ENCODE measurements around the gene AGR2. TPM values are rescaled to one million over a fixed set of nuclear protein-coding genes. Genes with fewer than 3 reads are reported as not detected.

AGR2 gene
- total RNA-seq, 1 experiment from 2014 or later: 0.65 TPM

GRCh38 chr7:16822029-16822428 is 17.2 kb upstream of the AGR2 start:
- CTCF ChIA-PET: interaction anchor here (0.6 kb wide), 1 partner anchor 57 kb away, joined by 3 read pairs; no protein-coding TSS in a partner anchor
- H3K4me3 Mint-ChIP-seq (ENCODE audit: unreplicated experiment): no peak overlapping the region
- POLR2A ChIA-PET: no interaction called here

DNA sequence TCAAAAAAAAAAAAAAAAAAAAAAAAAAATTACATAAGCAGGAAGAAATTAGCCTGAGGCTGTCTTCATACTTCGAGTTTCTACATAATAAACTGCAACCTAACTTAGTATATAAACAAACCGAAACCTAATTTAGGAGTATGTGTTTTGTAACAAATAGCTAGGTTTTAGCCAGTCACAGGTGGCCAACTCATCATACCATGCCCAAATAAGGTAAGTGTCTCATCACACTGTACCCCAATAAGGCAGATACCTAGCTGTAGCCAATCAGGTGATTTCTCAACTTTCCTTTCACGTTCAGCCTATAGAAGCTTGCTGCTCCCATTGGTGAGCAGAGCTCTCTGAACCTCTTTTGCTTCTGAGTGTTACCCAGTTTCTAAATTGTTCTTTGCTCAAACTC is 13.9 kb upstream of the AGR2 start:
- Mint-ChIP-seq H3K9me3 (ENCODE audit: unreplicated experiment) (no peaks in the 10 kb centered on the region), H3K27ac (ENCODE audit: low read depth, unreplicated experiment) (no peak overlapping the region), H3K4me3 (ENCODE audit: unreplicated experiment) (no peak overlapping the region), H3K36me3 (ENCODE audit: insufficient read depth, unreplicated experiment) (no peaks in the 10 kb centered on the region), H3K4me1 (ENCODE audit: insufficient read depth, unreplicated experiment) (peaks cover 10% of the 10 kb centered on the region), H3K27me3 (ENCODE audit: insufficient read depth, unreplicated experiment) (no peaks in the 10 kb centered on the region)
- CTCF ChIA-PET: interaction anchor here (0.9 kb wide), 1 partner anchor 17 kb away, joined by 3 read pairs; no protein-coding TSS in a partner anchor
- DNase-seq (ENCODE audit: unreplicated experiment): no peak
- POLR2A ChIA-PET: interaction anchor here (0.6 to 0.9 kb wide), 2 partner anchors 19 to 97 kb away, joined by 3 read pairs; no protein-coding TSS in a partner anchor
- intact Hi-C loops (cut with micrococcal nuclease): no loop called here
- TF ChIP-seq CTCF (IDR thresholded peaks at IDR 0.05; ENCODE audit: unreplicated experiment): no peak
- no TSS peak for BruUV-seq (replicated peaks)

More at GRCh38 chr7:16822029-16822428, 17.2 kb upstream of the AGR2 start:
- H3K9me3 Mint-ChIP-seq (ENCODE audit: unreplicated experiment): no peaks in the 10 kb centered on the region
- H3K36me3 Mint-ChIP-seq (ENCODE audit: insufficient read depth, unreplicated experiment): no peaks in the 10 kb centered on the region
- DNase-seq (ENCODE audit: unreplicated experiment): no peak
- no peak for TF ChIP-seq CTCF (IDR thresholded peaks at IDR 0.05; ENCODE audit: unreplicated experiment)
- intact Hi-C loops (cut with micrococcal nuclease): no loop called here
- no peaks in the 10 kb centered on the region for H3K27me3 Mint-ChIP-seq (ENCODE audit: insufficient read depth, unreplicated experiment)
- peaks cover 10% of the 10 kb centered on the region for H3K4me1 Mint-ChIP-seq (ENCODE audit: insufficient read depth, unreplicated experiment)
- H3K27ac Mint-ChIP-seq (ENCODE audit: low read depth, unreplicated experiment): no peak overlapping the region
- no TSS peak for BruUV-seq (replicated peaks)

DNA sequence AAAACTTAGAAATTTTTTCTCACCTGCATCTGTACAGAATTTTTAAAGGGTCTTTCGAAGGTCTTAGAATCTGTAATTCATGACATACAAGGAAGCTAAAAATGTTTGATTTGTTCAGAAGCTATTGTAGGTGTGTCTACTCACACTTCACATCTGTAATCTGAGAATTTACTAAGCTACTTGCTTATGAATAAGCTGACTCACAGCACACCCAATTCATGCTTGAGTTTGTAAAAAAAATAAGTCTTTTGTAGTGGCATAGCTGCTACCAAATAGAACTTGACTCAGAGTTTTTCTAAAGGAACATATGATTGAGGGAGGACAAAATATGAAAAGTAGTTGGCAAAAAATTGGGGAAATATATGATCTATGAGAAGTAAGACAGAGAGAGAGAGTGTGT is 12.7 kb upstream of the AGR2 start:
- intact Hi-C loops (cut with micrococcal nuclease): no loop called here
- Mint-ChIP-seq H3K4me1 (ENCODE audit: insufficient read depth, unreplicated experiment) (peaks cover 10% of the 10 kb centered on the region), H3K27ac (ENCODE audit: low read depth, unreplicated experiment) (peak overlapping the region; percentile 37), H3K4me3 (ENCODE audit: unreplicated experiment) (no peak overlapping the region), H3K9me3 (ENCODE audit: unreplicated experiment) (no peaks in the 10 kb centered on the region), H3K27me3 (ENCODE audit: insufficient read depth, unreplicated experiment) (no peaks in the 10 kb centered on the region), H3K36me3 (ENCODE audit: insufficient read depth, unreplicated experiment) (no peaks in the 10 kb centered on the region)
- CTCF ChIA-PET: interaction anchor here (0.7 to 1.4 kb wide), 7 partner anchors 9 to 122 kb away, joined by 3 to 8 read pairs (median 3); no protein-coding TSS in a partner anchor
- no TSS peak for BruUV-seq (replicated peaks)
- DNase-seq (ENCODE audit: unreplicated experiment): peak; percentile 41
- TF ChIP-seq CTCF (IDR thresholded peaks at IDR 0.05; ENCODE audit: unreplicated experiment): no peak
- POLR2A ChIA-PET: interaction anchor here (0.6 to 1.6 kb wide), 6 partner anchors 12 to 755 kb away, joined by 3 to 6 read pairs (median 4); no protein-coding TSS in a partner anchor

DNA sequence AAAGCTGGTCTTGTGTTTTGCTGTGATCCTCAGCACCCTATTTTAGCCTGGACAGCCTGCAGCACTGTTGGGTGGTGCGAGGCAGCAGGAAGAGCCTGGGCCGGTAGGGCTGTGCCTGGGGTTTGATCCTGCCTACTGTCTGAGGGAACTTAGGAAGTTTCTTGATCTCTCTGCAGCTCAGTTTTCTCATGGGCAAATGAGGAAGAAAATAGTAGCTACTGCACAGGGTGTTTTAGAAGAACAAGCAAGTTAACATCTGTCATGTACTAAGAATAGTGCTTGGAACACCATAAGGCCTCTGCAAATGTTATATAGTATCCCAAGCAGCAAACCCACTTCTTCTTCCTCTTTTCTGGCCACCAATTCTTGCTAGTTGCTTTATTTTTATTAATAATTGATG is 12.0 kb upstream of the AGR2 start:
- intact Hi-C loops (cut with micrococcal nuclease): no loop called here
- ChIA-PET CTCF (interaction anchor here (1.3 to 1.4 kb wide), 2 partner anchors 31 to 99 kb away, joined by 3 to 4 read pairs; no protein-coding TSS in a partner anchor), POLR2A (interaction anchor here (0.5 to 1.6 kb wide), 3 partner anchors 46 to 553 kb away, joined by 3 to 4 read pairs (median 3); no protein-coding TSS in a partner anchor)
- H3K27me3 Mint-ChIP-seq (ENCODE audit: insufficient read depth, unreplicated experiment): no peaks in the 10 kb centered on the region
- H3K36me3 Mint-ChIP-seq (ENCODE audit: insufficient read depth, unreplicated experiment): no peaks in the 10 kb centered on the region
- no peak for DNase-seq (ENCODE audit: unreplicated experiment)
- no peak overlapping the region for H3K4me3 Mint-ChIP-seq (ENCODE audit: unreplicated experiment)
- no TSS peak for BruUV-seq (replicated peaks)
- H3K27ac Mint-ChIP-seq (ENCODE audit: low read depth, unreplicated experiment): no peak overlapping the region
- peaks cover 12% of the 10 kb centered on the region for H3K4me1 Mint-ChIP-seq (ENCODE audit: insufficient read depth, unreplicated experiment)
- H3K9me3 Mint-ChIP-seq (ENCODE audit: unreplicated experiment): no peaks in the 10 kb centered on the region
- TF ChIP-seq CTCF (IDR thresholded peaks at IDR 0.05; ENCODE audit: unreplicated experiment): no peak

Data from MCF 10A (cell line).